HG02763 (cell line): ENCODE results near the gene BASP1.
A peak's percentile ranks its signal among the peaks of the same experiment; 100 is the strongest.
"Not testable (repeated sequence)": the region's sequence is repeated elsewhere in the genome, so short reads cannot be mapped to it uniquely, and the experiment has no call there.

Experiments
- ATAC-seq: cut with Tn5 transposase; IDR thresholded peaks from one replicate; pipeline ENCODE4 v1.9.1; 2021; ENCODE audit warnings: mild to moderate bottlenecking, moderate library complexity; ENCODE audit not compliant: unreplicated experiment

The BASP1 gene

DNA sequence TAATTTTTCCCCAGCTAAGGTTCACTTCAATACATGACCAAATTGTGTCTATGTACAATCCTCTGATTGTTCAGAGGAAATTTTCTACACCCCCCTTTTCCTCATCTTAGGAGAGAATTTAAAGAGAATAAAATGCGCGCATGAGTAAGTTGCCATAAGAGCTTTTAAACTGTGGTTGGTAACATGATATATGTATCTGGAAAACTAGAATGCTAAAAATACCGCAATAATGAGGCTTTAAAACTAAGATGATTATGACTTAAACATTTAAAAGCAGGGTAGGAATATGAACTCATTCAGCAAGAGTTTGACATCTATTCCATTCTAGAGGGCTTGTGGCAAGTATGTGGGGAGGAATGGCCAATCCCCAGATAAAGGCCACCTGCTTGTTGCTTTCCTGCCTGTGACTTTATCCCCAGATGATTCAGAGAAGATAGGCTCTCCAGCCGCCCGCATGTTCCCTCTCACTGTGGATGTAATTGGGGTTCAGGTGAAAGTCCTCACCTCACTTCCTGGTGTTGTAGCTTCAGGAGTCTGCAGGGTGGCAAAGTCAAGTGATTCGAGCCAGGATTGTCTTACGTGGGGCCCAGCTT, 26.5 kb upstream of the BASP1 start:
- ATAC-seq: no peak

GRCh38 chr5:17191574-17191973, 25.9 kb upstream of the BASP1 start:
- not testable (repeated sequence) for ATAC-seq

GRCh38 chr5:17192191-17192590, 25.2 kb upstream of the BASP1 start:
- ATAC-seq: no peak

- no peak for ATAC-seq
Observed at GRCh38 chr5:17196024-17196423, 21.4 kb upstream of the BASP1 start.

- ATAC-seq: no peak
Observed at GRCh38 chr5:17196697-17197096, 20.7 kb upstream of the BASP1 start.

DNA sequence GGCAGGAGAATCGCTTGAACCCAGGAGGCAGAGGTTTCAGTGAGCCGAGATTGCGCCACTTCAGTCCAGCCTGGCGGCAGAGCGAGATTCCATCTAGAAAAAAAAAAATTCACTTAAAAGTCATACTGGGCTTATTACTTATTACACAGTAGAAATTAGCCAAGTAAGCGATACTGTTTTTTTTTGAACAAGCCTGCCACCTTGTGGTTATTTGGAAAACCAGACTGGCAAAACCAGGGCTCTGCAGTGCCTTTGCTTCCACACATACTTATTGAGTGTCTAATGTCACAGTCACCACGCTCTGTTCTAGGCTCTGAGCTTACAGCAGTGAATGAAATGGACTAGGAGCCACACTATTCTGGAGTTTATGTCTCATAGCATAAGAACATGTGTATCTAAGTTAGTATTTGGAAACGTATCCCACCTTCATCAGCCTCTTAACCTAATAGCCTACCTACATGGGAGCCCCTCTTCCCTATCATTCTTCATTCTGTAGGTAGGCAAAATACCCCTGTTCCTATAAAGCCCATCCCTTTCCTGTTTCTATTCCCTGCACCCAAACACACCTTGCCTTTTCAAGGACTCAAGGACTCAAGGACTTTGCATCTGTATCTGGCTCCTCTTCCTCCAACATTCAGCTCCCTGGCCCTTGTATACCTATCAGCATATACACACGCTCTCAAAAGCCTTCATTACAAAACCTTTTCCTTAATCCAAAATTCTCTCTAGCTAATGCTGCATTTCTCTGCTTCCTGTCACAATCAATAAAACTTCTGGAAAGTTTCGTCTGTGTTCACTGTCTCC, 13.9 kb upstream of the BASP1 start:
- peak; percentile 56 for ATAC-seq

DNA sequence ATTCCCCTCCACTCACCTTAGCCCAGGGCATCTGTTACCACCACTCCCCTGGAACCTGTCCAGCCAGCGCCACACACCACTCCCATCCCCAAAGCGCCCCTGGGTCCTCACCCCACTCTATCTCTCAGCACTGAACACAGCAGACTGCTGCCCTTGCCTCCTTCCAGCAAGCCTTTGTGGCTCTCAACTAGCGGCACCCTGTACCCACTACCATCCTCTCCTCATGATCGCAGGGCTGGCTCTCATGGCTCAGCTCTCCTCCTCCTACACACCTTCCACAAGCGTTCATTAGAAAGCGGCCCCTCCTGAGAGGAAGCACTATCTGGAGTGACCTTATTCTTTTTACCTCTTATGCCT, 13.3 kb upstream of the BASP1 start:
- ATAC-seq: no peak

GRCh38 chr5:17206021-17206420, 11.4 kb upstream of the BASP1 start:
- ATAC-seq: no peak

GRCh38 chr5:17212191-17212590, 5.2 kb upstream of the BASP1 start:
- ATAC-seq: no peak

GRCh38 chr5:17212996-17213395, 4.4 kb upstream of the BASP1 start:
- no peak for ATAC-seq

GRCh38 chr5:17213938-17214337, 3.5 kb upstream of the BASP1 start:
- ATAC-seq: no peak

GRCh38 chr5:17214893-17215292, 2.5 kb upstream of the BASP1 start:
- no peak for ATAC-seq

DNA sequence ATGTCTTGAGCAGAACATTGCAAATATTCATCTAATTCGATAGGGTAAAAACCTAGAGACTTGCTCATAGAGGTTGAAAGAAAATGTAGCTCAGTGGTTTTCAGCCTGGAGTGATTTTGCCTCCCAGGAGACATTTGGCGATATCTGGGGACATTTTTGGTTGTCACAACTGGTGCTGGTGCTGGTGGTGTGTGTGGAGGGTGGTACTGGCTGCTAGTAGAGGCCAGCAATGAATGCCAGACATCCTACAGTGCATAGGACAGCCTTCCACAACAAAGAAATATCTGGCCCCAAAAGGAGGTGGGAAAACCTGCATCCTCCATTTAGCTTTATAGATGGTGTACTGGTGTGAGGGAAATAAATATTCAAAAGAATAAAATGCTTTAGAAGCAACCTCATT, 2.1 kb upstream of the BASP1 start:
- ATAC-seq: no peak

DNA sequence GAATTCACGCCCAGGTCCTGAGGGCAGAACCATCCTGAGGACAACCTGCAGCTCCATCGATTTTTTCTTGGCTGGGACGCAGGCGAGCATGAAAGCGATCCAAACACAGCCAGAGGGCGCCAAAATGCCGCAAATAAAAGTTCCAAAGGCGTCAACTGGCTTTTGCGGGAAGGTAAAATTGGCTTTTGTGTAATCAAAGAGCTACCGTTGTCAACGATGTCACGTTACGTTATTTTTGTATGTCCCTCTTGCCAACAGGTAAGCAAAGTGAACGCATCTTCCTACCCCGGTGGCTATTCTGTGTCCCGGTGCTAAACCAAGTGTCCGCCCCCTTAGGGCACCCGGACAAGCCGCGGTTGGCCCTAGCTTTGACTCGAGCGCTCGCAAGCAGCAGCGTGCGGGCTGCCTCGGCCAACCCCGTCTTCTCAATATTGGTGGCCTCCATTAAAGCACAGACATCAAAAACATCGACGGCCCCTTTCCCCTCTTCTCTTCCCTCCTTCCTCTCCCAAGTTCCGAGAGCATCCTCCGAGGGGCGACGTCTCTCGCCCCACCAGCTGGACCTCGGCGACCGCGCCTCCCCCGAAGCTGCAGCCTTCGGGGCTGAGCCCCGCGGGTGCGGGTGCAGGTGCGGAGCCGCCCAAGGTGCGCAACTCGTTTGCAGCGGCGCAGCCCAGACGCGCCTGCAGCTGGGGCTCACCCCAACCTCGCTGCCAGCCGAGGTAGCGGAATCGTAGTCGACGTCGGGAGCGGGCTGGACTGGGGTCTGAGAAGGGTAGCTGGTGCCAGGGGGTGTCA, 1.1 kb upstream of the BASP1 start:
- ATAC-seq: peak; percentile 36

DNA sequence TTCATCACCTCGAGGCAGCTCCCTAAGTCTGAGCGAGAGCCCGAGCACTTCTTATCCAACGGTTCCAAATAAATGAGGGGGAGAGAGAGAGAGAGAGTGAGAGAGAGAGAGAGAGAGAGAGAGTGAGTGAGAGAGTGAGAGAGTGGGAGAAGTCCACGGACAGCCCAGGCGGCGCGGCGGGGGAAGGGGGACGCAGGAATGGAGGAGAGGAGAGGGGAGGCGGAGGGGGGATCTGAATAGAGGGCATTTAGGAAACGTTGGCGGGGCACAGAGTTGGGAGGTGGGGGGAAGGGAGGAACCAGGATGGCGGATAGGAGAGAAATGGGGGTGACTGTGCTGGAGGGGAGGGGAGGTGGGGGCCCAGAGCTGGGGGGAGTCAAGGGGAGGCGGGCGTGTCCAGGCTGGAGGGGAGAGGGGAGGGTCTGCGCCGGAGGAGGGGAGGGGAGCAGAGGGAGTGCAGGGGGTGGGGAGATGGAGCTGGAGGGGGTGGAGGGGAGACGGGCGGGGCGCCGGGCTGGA, 398 bp upstream of the BASP1 start:
- no peak for ATAC-seq

DNA sequence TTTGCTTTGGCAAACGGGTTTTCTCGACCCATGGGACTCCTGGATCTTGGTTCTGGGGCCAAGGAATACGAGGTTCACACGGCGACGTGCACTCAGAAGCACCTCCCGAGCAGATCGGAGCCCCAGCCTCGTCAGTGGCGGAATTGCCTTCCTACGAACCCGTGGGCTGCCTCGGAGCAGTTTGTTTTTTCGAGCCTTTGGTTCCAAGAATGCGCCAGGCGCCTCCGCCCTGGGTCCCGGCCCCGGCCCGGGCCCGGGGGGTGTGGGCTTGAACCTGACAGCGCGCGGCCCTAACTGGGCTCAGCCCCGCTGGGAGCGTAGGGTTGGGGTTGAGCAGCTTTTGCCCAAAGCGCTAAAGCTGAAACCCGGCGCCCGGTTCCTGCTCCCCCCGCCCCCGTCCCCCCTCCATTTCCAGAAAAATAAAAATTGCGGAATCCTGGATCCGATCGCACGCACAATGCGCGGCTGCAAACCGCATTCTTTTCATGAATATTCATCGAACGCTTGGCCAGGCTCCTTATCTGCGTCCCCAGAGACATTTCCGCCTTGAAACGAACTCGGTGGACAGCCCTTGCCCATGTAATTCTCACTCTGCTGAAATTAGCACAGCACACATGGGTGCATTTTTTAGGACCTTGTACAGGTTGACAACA, 1.0 kb downstream of the BASP1 start:
- ATAC-seq: peak; percentile 33

GRCh38 chr5:17219006-17219422, 1.6 kb downstream of the BASP1 start:
- ATAC-seq: peak; percentile 11

GRCh38 chr5:17219469-17219868, 2.0 kb downstream of the BASP1 start:
- ATAC-seq: no peak

DNA sequence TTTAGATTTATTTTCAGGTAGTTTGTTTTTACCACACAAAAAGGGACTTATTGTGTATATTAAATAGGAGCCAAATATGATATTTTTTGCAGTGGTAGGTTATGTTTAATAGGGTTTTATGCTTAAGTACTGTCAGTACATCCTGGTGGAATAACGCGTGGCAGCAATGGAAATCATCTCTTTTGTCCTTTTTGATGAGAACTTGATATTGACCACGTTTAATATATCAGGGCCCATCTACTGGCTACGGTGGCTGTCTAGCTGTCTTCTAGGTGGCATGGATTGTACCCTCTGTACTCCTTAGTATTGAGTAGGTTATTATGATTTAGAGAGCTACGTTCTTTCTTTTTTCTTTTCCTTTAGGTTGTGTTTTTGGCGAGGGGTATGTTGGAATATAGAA, 2.6 kb downstream of the BASP1 start:
- no peak for ATAC-seq

DNA sequence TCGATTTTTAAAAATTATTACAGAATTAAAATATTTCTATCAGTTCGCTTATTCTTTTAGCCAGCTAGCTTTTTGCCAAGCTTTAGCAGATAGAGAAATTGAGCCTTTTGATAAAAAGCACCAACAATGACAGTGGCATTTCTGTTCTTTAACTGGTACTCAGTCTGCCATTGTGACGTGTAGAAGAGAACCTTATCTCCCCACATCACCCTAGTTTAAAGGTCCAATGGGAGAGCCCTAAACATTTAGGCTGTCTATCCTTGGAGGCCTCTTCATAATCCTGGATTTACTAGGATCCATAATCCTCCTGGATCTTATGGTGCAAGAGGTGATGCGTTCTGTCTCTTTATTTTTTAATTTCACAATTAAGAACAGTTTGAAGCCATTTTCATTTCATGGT, 3.0 kb downstream of the BASP1 start:
- ATAC-seq: no peak
